GM19193 (cell line): Measurements from ENCODE around the gene ABHD16B.

ENCODE experiments used
- POLR2A ChIP-seq: IDR thresholded peaks from 4 replicates; pipeline ENCODE4 v1.6.1; 2011; ENCODE audit not compliant: insufficient read depth, insufficient read length; ENCODE audit errors: extremely low read depth

The ABHD16B gene

DNA sequence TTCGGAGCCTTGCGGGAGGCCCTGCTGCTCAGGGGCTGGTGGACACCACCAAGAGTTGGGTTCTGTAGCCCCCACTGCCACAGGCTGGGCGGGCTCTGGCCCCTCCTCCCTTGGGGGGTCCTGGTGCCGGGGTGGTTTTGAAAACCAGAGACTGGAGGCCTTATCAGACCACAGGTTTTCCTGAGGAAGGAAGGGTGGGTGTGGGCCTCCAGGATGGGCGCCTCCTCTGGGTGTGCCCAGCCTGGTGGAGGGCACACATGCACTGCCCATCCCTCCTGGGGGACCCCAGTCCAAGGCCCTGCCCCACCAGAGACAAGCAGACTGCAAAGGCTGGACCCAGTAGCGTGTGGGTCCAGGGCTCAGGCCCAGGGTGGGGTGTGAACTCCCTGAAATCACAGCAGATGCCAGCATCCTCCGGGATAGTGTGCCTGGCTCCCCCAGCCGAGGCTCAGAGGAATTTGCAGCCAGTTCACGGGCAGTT is 16.7 kb upstream of the ABHD16B start:
- TF ChIP-seq POLR2A: no peak

- no peak for TF ChIP-seq POLR2A
Measured at GRCh38 chr20:63846128-63846771, 15.0 kb upstream of the ABHD16B start.

DNA sequence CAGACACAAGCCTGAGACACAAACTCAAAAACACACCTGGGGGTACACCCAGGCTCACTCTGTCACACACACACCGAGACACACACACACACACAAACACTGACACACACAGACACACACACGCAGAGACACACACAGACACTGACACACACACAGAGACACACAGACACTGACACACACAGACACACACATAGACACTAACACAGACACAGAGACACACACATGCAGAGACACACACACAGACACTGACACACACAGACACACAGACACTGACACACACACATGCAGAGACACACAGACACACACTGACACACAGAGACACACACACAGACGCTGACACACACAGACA is 14.4 kb upstream of the ABHD16B start:
- no peak for TF ChIP-seq POLR2A

GRCh38 chr20:63847237-63848002 is 13.9 kb upstream of the ABHD16B start:
- TF ChIP-seq POLR2A: no peak

- no peak for TF ChIP-seq POLR2A
Measured at GRCh38 chr20:63848003-63848911, 13.0 kb upstream of the ABHD16B start.

DNA sequence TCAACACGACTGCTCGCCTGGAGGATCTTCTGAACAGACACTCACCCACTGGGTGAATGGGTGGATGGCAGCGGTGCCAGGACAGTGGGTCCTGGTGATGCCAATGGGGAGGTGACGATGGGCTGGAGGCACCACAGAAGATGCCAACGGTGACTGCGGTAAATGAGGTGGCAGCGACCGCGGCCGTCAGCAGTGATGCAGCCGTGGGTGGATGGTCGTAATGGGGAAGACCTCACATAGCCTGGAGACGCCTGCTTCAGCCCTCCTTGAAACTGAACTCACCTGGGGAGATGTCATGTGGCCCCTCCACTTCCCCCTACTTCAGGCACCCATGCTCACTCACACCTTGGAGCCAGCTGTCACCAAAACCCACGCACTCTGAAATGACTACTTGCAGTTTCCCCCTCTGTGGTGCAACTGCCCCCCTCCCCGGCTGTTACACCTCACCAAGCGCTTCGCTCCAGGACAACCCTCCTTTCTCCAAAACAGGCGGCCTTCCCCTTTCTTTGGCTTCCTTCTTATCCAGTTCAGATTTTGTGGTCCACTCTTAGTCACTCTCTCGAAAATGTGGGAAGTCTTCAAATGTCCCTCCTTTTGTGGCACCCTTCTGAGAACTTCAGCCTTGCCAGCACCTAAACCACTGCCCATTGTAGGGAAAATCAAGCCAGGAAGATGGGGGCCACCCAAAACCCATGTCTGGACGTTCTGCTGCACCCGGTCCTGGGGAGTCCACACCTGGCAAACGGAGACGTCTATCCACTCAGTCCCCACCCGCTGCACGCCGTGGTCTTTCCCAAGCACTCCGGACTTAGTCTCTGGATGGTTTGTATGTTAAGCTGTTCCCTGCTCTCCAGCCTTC is 10.4 kb upstream of the ABHD16B start:
- no peak for TF ChIP-seq POLR2A

DNA sequence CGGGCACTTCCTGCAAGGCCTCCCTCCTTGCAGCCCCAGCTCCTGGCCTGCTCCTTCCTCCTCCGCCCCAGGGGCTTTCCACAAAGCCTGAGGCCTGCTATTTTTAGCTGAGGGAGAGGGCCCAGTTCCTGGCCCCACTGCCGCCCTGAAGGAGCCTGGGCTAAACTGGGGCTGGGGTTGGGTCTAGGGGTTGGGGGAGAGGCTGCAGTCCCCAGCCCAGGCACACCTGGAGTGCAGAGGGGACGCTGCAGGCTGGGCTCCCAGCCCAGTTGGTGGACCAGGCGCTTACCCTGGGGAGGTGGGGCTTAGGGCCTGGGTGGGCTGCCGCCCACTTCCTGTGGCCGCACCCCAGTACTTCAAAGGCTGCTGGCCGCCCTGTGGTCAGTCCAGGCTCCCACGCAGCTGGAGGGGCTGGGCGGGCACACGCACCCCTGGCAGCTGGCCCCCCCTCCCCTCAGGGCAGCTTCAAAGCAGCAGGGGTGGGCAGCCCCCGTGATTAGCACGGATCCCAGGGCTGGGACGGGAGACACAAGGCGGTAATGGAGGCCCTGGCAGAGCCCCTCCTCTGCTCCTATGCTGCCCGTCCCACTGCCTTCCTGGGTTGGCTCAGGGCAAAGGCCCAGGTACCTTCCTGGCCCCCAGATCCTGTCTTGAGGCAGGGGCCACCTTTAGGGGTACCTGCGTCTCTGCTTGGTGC is 7.1 kb upstream of the ABHD16B start:
- TF ChIP-seq POLR2A: no peak

- no peak for TF ChIP-seq POLR2A
Measured at GRCh38 chr20:63854766-63855362, 6.4 kb upstream of the ABHD16B start.

DNA sequence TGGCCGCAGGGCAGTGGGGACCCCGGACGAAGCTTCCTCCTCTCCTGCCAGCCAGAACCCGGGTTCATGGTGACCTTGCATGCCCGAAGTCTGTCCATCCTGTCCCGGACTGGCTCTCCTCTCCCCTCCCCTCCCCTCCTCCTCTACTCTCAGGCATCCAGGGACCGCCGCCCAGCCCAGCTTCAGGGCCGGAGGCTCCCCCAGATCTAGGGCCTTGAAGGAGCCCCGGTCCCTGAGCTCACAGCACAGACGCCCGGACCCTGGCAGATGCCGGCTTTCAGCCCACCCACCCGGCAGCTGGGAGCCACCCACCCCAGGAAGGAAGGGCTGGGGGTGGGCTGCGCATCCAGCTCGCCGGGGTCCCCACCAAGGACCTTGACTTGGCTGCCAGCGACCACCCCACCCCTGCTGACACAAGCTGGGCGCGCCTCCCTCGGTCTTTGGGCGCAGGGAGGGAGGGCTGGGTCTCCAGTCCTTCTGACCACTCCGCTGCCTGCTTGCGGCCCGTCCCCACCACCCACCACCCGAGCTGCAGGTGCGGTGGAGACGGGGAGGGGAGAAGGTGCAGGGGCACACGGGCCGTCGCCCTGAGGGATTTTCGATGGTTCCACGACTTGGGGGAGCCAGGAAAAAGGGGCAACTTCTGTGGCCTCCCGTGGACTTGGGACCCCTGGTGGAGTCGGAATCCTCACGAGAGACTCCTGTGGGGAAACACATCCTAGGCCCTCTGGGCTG is 5.8 kb upstream of the ABHD16B start:
- TF ChIP-seq POLR2A: no peak

DNA sequence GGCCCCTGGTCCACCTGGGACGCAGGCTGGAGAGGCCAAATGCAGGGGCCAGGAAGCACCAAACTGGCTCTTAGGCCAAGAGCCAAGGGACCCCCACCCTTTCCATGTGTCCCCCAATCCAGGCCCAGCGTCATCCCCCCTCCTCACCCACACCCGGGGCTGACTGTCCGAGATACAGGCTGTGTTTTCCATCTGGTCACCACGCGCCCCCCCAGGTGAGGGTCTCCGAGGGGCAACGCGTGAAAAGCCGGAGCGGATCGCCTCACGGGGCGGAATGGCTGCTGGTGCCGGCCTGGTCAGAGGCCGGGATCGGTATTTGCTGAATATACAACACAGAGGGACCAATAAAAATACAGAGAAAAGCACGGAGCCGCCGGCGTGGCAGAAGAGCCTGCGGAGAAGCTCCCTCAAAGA is 5.2 kb upstream of the ABHD16B start:
- no peak for TF ChIP-seq POLR2A

GRCh38 chr20:63857764-63858392 is 3.4 kb upstream of the ABHD16B start:
- TF ChIP-seq POLR2A: no peak

- no peak for TF ChIP-seq POLR2A
Measured at GRCh38 chr20:63858393-63859165, 2.7 kb upstream of the ABHD16B start.
